Liver (tissue), 9 donors: ENCODE results near the gene C2orf69. TPM values are rescaled to one million over a fixed set of nuclear protein-coding genes. Genes with fewer than 3 reads are reported as not detected.

Source experiments
- DNase-seq: peaks from one replicate; pipeline ENCODE4 v3.0.0-alpha.2; 2017; ENCODE audit warnings: low spot score
- H3K27ac ChIP-seq, 2 donors: one replicate each; pipeline ENCODE4 v1.7.0; 2013; ENCODE audit warnings: inconsistent platforms in 2 of 2, low read length in 2 of 2, control low read depth in 1 of 2, low read depth in 1 of 2, mild to moderate bottlenecking in 1 of 2
- H3K27me3 ChIP-seq, 4 donors: one replicate each; pipeline versions ENCODE4 v1.6.1 to v1.7.0; 2013; ENCODE audit warnings: low read length in 3 of 4, inconsistent platforms in 1 of 4, mild to moderate bottlenecking in 1 of 4, moderate library complexity in 1 of 4; ENCODE audit not compliant: control insufficient read depth in 4 of 4, insufficient read depth in 4 of 4
- H3K36me3 ChIP-seq, 4 donors: one replicate each; pipeline versions ENCODE4 v1.6.1 to v1.7.0; 2013; ENCODE audit warnings: low read length in 3 of 4, mild to moderate bottlenecking in 3 of 4, low read depth in 1 of 4, moderate library complexity in 1 of 4; ENCODE audit not compliant: control insufficient read depth in 4 of 4, insufficient read depth in 3 of 4
- H3K4me1 ChIP-seq, 4 donors: one replicate each; pipeline versions ENCODE4 v1.6.1 to v1.7.0; 2013; ENCODE audit warnings: low read length in 3 of 4, mild to moderate bottlenecking in 3 of 4, moderate library complexity in 1 of 4; ENCODE audit not compliant: control insufficient read depth in 4 of 4, insufficient read depth in 4 of 4
- H3K4me3 ChIP-seq, 3 donors: one replicate each; pipeline versions ENCODE4 v1.6.1 to v1.7.0; 2013; ENCODE audit warnings: low read length in 3 of 3, control low read depth in 1 of 3, low read depth in 1 of 3, mild to moderate bottlenecking in 1 of 3
- H3K9ac ChIP-seq, 2 donors: one replicate each; pipeline ENCODE4 v1.7.0; 2013; ENCODE audit warnings: low read length in 2 of 2, mild to moderate bottlenecking in 2 of 2, moderate library complexity in 2 of 2, control low read depth in 1 of 2, low read depth in 1 of 2
- H3K9me3 ChIP-seq, 4 donors: one replicate each; pipeline versions ENCODE4 v1.6.1 to v1.7.0; 2013; ENCODE audit warnings: low read length in 3 of 4; ENCODE audit not compliant: control insufficient read depth in 4 of 4
- CTCF ChIP-seq: fragments of 150-350 bp; IDR thresholded peaks from 2 replicates; pipeline ENCODE4 v1.5.1; 2017; ENCODE audit warnings: improper control_type of control experiment, low read depth, low read length; ENCODE audit not compliant: missing input control
- EGR1 ChIP-seq, 2 donors: IDR thresholded peaks; 2 replicates each; pipeline ENCODE4 v1.6.1; 2016 to 2018; ENCODE audit warnings: antibody characterized with exemption in 2 of 2, low read depth in 2 of 2
- FOXA1 ChIP-seq: IDR thresholded peaks from 2 replicates; pipeline ENCODE4 v1.6.1; 2016; ENCODE audit warnings: antibody characterized with exemption
- FOXA2 ChIP-seq: IDR thresholded peaks from 2 replicates; pipeline ENCODE4 v1.6.1; 2016; ENCODE audit warnings: antibody characterized with exemption
- GABPA ChIP-seq, 2 donors: IDR thresholded peaks in 1 of 2; conservative IDR thresholded peaks in 1 of 2; 2 replicates each; pipeline ENCODE4 v1.6.1; 2016; ENCODE audit warnings: antibody characterized with exemption in 2 of 2, mild to moderate bottlenecking in 1 of 2, moderate library complexity in 1 of 2
- HNF4A ChIP-seq, 2 donors: conservative IDR thresholded peaks; 2 replicates each; pipeline ENCODE4 v1.6.1; 2016; ENCODE audit warnings: antibody characterized with exemption in 2 of 2, mild to moderate bottlenecking in 2 of 2
- HNF4G ChIP-seq: IDR thresholded peaks from 2 replicates; pipeline ENCODE4 v1.6.1; 2016; ENCODE audit warnings: antibody characterized with exemption
- JUND ChIP-seq, 2 donors: IDR thresholded peaks; 2 replicates each; pipeline ENCODE4 v1.6.1; 2016; ENCODE audit warnings: antibody characterized with exemption in 2 of 2
- MAX ChIP-seq: IDR thresholded peaks from 2 replicates; pipeline ENCODE4 v1.6.1; 2016; ENCODE audit warnings: antibody characterized with exemption
- RXRA ChIP-seq, 2 donors: IDR thresholded peaks; 2 replicates each; pipeline ENCODE4 v1.6.1; 2017 to 2018; ENCODE audit warnings: antibody characterized with exemption in 2 of 2, mild to moderate bottlenecking in 1 of 2
- SP1 ChIP-seq: IDR thresholded peaks from 2 replicates; pipeline ENCODE4 v1.6.1; 2018; ENCODE audit warnings: antibody characterized with exemption, mild to moderate bottlenecking
- TAF1 ChIP-seq: conservative IDR thresholded peaks from 2 replicates; pipeline ENCODE4 v1.6.1; 2016; ENCODE audit warnings: antibody characterized with exemption, mild to moderate bottlenecking
- YY1 ChIP-seq: IDR thresholded peaks from 2 replicates; pipeline ENCODE4 v1.6.1; 2016; ENCODE audit warnings: antibody characterized with exemption, mild to moderate bottlenecking
- WGBS: extraction: QIAGEN DNeasy Blood & Tissue Kit; methylation state at CpG from one replicate; pipeline ENCODE4 v1.1.7; 2013; 5-methylcytosine and 5-hydroxymethylcytosine counted together
- polyA plus RNA-seq, 2 donors: library from polyadenylated mRNA; stranded (reverse) in 1 of 2; unstranded in 1 of 2; fragments of 200-250 nt in 1 of 2; fragments of >200 nt in 1 of 2; fragmentation: Nextera tagmentation in 1 of 2; extraction: Ambion mirVana in 1 of 2; gene quantifications; one replicate each; pipeline versions ENCODE4 v1.2.1 to v1.2.3, GENCODE V29; 2013 to 2015
- total RNA-seq, 2 donors: library from RNA; depleted of rRNA; stranded (reverse); fragments of >200 nt; gene quantifications; one replicate each; pipeline ENCODE4 v1.2.3, GENCODE V29; 2014
- TF ChIP-seq, protein P1 (sequence below): IDR thresholded peaks from 2 replicates; pipeline ENCODE4 v1.6.1; 2016; ENCODE audit warnings: antibody characterized with exemption
- TF ChIP-seq, protein P2 (sequence below): IDR thresholded peaks from 2 replicates; pipeline ENCODE4 v1.6.1; 2016; ENCODE audit warnings: antibody characterized with exemption
- TF ChIP-seq, protein P3 (sequence below): IDR thresholded peaks from 2 replicates; pipeline ENCODE4 v1.6.1; 2016; ENCODE audit warnings: antibody characterized with exemption, mild to moderate bottlenecking
- donor health status: healthy.
- donor health status: healthy.
- donor health status: healthy.
- donor health status: healthy.
- donor health status: healthy.

The C2orf69 gene
- total and polyA plus RNA-seq, 4 donors = 4.3 to 9.1 (median 6.2) TPM

DNA sequence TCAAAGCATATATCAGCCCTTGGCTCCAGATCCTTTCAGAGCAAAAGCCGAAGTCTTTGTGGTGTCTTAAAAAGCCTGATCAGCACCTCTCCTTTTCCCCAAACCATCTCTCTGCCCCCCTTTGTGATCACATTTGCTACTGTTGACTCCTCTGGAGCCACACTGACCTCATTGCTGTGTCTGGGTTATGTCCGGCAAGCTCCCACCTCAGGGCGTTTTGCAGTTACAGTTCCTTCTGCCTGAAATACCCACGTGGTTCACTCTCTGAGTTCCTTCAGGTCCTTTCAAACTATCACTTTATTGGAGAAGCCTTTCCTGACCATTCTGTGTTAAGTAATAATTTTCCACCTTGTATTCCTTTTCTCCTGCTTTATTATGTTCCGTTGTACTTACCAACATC, 11.8 kb downstream of the C2orf69 start:
- no peak overlapping the region for H3K9ac ChIP-seq

GRCh38 chr2:199923924-199924323, 12.8 kb downstream of the C2orf69 start:
- DNase-seq = no peak
- WGBS = 90% methylated on average over 2 of the region's 2 CpGs
- no peaks in the 10 kb centered on the region for H3K4me1 ChIP-seq
- TF ChIP-seq, protein P1, sequence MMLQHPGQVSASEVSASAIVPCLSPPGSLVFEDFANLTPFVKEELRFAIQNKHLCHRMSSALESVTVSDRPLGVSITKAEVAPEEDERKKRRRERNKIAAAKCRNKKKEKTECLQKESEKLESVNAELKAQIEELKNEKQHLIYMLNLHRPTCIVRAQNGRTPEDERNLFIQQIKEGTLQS = no peak
- no peak for TF ChIP-seq TAF1
- TF ChIP-seq FOXA1 = no peak
- no peak for TF ChIP-seq MAX
- TF ChIP-seq YY1 = no peak
- TF ChIP-seq JUND (IDR thresholded peaks at IDR 0.05) = no peak
- TF ChIP-seq, protein P2, sequence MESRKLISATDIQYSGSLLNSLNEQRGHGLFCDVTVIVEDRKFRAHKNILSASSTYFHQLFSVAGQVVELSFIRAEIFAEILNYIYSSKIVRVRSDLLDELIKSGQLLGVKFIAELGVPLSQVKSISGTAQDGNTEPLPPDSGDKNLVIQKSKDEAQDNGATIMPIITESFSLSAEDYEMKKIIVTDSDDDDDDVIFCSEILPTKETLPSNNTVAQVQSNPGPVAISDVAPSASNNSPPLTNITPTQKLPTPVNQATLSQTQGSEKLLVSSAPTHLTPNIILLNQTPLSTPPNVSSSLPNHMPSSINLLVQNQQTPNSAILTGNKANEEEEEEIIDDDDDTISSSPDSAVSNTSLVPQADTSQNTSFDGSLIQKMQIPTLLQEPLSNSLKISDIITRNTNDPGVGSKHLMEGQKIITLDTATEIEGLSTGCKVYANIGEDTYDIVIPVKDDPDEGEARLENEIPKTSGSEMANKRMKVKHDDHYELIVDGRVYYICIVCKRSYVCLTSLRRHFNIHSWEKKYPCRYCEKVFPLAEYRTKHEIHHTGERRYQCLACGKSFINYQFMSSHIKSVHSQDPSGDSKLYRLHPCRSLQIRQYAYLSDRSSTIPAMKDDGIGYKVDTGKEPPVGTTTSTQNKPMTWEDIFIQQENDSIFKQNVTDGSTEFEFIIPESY = no peak
- no peak for TF ChIP-seq RXRA (IDR thresholded peaks at IDR 0.05)
- no peak for TF ChIP-seq FOXA2
- TF ChIP-seq HNF4A (conservative IDR thresholded peaks at IDR 0.05) = no peak
- TF ChIP-seq, protein P3, sequence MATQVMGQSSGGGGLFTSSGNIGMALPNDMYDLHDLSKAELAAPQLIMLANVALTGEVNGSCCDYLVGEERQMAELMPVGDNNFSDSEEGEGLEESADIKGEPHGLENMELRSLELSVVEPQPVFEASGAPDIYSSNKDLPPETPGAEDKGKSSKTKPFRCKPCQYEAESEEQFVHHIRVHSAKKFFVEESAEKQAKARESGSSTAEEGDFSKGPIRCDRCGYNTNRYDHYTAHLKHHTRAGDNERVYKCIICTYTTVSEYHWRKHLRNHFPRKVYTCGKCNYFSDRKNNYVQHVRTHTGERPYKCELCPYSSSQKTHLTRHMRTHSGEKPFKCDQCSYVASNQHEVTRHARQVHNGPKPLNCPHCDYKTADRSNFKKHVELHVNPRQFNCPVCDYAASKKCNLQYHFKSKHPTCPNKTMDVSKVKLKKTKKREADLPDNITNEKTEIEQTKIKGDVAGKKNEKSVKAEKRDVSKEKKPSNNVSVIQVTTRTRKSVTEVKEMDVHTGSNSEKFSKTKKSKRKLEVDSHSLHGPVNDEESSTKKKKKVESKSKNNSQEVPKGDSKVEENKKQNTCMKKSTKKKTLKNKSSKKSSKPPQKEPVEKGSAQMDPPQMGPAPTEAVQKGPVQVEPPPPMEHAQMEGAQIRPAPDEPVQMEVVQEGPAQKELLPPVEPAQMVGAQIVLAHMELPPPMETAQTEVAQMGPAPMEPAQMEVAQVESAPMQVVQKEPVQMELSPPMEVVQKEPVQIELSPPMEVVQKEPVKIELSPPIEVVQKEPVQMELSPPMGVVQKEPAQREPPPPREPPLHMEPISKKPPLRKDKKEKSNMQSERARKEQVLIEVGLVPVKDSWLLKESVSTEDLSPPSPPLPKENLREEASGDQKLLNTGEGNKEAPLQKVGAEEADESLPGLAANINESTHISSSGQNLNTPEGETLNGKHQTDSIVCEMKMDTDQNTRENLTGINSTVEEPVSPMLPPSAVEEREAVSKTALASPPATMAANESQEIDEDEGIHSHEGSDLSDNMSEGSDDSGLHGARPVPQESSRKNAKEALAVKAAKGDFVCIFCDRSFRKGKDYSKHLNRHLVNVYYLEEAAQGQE = no peak
- no peak for TF ChIP-seq GABPA (IDR thresholded peaks at IDR 0.05 in 1 of 2, conservative IDR thresholded peaks at IDR 0.05 in 1 of 2)
- TF ChIP-seq SP1 = no peak

More for the DNA sequence above, 11.8 kb downstream of the C2orf69 start:
- no peak overlapping the region for H3K4me3 ChIP-seq
- TF ChIP-seq HNF4A (conservative IDR thresholded peaks at IDR 0.05) (no peak), MAX (no peak), JUND (IDR thresholded peaks at IDR 0.05) (no peak), EGR1 (IDR thresholded peaks at IDR 0.05; ENCODE audit: low read depth in 2 of 2) (no peak), HNF4G (no peak), RXRA (IDR thresholded peaks at IDR 0.05) (no peak), FOXA1 (no peak), TAF1 (no peak), CTCF (no peak), FOXA2 (no peak), YY1 (no peak)
- TF ChIP-seq, protein P1 = no peak
- TF ChIP-seq, protein P2 = no peak
- peaks cover 0 to 7% (median 2%) of the 10 kb centered on the region in 4 donors for H3K36me3 ChIP-seq
- WGBS = 71% methylated on average over 5 of the region's 5 CpGs
- no peaks in the 10 kb centered on the region for H3K9me3 ChIP-seq
- H3K4me1 ChIP-seq = no peaks in the 10 kb centered on the region
- H3K27me3 ChIP-seq = no peaks in the 10 kb centered on the region
- DNase-seq = no peak
- H3K27ac ChIP-seq = no peak overlapping the region

More at GRCh38 chr2:199923924-199924323, 12.8 kb downstream of the C2orf69 start:
- H3K27me3 ChIP-seq = no peaks in the 10 kb centered on the region
- no peak overlapping the region for H3K9ac ChIP-seq
- no peak overlapping the region for H3K27ac ChIP-seq
- H3K4me3 ChIP-seq = no peak overlapping the region
- H3K9me3 ChIP-seq = no peaks in the 10 kb centered on the region
- peaks cover 0 to 3% (median 0%) of the 10 kb centered on the region in 4 donors for H3K36me3 ChIP-seq
